ENCODE results near the gene NGF. TPM values are rescaled to one million over a fixed set of nuclear protein-coding genes. Genes with fewer than 3 reads are reported as not detected.
A peak's percentile ranks its signal among the peaks of the same experiment; 100 is the strongest.

Gene NGF
- total RNA-seq, 1 donor from 2014 or later, result 2.1 TPM

- H3K36me3 ChIP-seq, result no peaks in the 10 kb centered on the region
- intact Hi-C loops (cut with DNase I), result no loop called here
These were observed 92.8 kb downstream of the NGF start for GRCh38 chr1:115245227-115245626.

GRCh38 chr1:115242543-115242942 lies 95.5 kb downstream of the NGF start:
- DNase-seq (ENCODE audit: low spot score in 2 of 2), result no peak
- no peaks in the 10 kb centered on the region for H3K36me3 ChIP-seq
- intact Hi-C loops (cut with DNase I), result no loop called here
- no peak overlapping the region for H3K27ac ChIP-seq
- H3K27me3 ChIP-seq, result no peaks in the 10 kb centered on the region
- no peaks in the 10 kb centered on the region for H3K4me1 ChIP-seq
- H3K9me3 ChIP-seq, result peaks cover 0 to 28% of the 10 kb centered on the region in 2 donors
- no peak for TF ChIP-seq CTCF (IDR thresholded peaks at IDR 0.05)
- H3K4me3 ChIP-seq, result no peak overlapping the region

More at GRCh38 chr1:115245227-115245626, 92.8 kb downstream of the NGF start:
- Histone ChIP-seq H3K4me3 (no peak overlapping the region), H3K27me3 (no peaks in the 10 kb centered on the region), H3K9me3 (peaks cover 3 to 28% of the 10 kb centered on the region in 2 donors), H3K4me1 (no peaks in the 10 kb centered on the region), H3K27ac (no peak overlapping the region)
- no peak for DNase-seq (ENCODE audit: low spot score in 2 of 2)
- no peak for TF ChIP-seq CTCF (IDR thresholded peaks at IDR 0.05)

- TF ChIP-seq CTCF (IDR thresholded peaks at IDR 0.05), result no peak
- no peak overlapping the region for H3K4me3 ChIP-seq
- peaks cover 0 to 28% of the 10 kb centered on the region in 2 donors for H3K9me3 ChIP-seq
- DNase-seq (ENCODE audit: low spot score in 2 of 2), result no peak
- intact Hi-C loops (cut with DNase I), result no loop called here
- H3K4me1 ChIP-seq, result no peaks in the 10 kb centered on the region
- H3K36me3 ChIP-seq, result no peaks in the 10 kb centered on the region
- no peaks in the 10 kb centered on the region for H3K27me3 ChIP-seq
- H3K27ac ChIP-seq, result no peak overlapping the region
These were observed 96.7 kb downstream of the NGF start for GRCh38 chr1:115241309-115241708.

GRCh38 chr1:115240297-115240696 lies 97.8 kb downstream of the NGF start:
- Histone ChIP-seq H3K36me3 (no peaks in the 10 kb centered on the region), H3K27me3 (no peaks in the 10 kb centered on the region), H3K27ac (no peak overlapping the region), H3K4me1 (no peaks in the 10 kb centered on the region), H3K4me3 (no peak overlapping the region), H3K9me3 (peaks cover 0 to 18% of the 10 kb centered on the region in 2 donors)
- no peak for TF ChIP-seq CTCF (IDR thresholded peaks at IDR 0.05)
- DNase-seq (ENCODE audit: low spot score in 2 of 2), result no peak
- intact Hi-C loops (cut with DNase I), result no loop called here

GRCh38 chr1:115239426-115239825 lies 98.6 kb downstream of the NGF start:
- TF ChIP-seq CTCF (IDR thresholded peaks at IDR 0.05), result no peak
- Histone ChIP-seq H3K27ac (peak overlapping the region in 1 of 2 donors; percentile 10), H3K27me3 (no peaks in the 10 kb centered on the region), H3K4me3 (no peak overlapping the region), H3K36me3 (no peaks in the 10 kb centered on the region), H3K9me3 (peaks cover 0 to 9% of the 10 kb centered on the region in 2 donors), H3K4me1 (no peaks in the 10 kb centered on the region)
- intact Hi-C loops (cut with DNase I), result no loop called here
- no peak for DNase-seq (ENCODE audit: low spot score in 2 of 2)

- TF ChIP-seq CTCF (IDR thresholded peaks at IDR 0.05), result no peak
- no peak for DNase-seq (ENCODE audit: low spot score in 2 of 2)
- Histone ChIP-seq H3K36me3 (no peaks in the 10 kb centered on the region), H3K9me3 (peaks cover 0 to 6% of the 10 kb centered on the region in 2 donors), H3K27ac (peak overlapping the region in 1 of 2 donors; percentile 10), H3K4me3 (no peak overlapping the region), H3K27me3 (no peaks in the 10 kb centered on the region), H3K4me1 (no peaks in the 10 kb centered on the region)
- intact Hi-C loops (cut with DNase I), result no loop called here
These were observed 99.0 kb downstream of the NGF start for GRCh38 chr1:115239148-115239422.

All from ascending aorta (tissue), 2 donors.